DMS153 treated with DMSO at 0.1 percent for 48 hours (cell line): Measurements from ENCODE around the gene PHEX.

ENCODE experiments used
- DNase-seq: peaks from one replicate; lab custom pipeline; 2025; ENCODE audit not compliant: unreplicated experiment; lab: John Stamatoyannopoulos, UW

The PHEX gene

GRCh38 chrX:22032084-22032483, at the start of gene PHEX:
TSS of gene PHEX (plus strand) at chrX:22032325. CDS start at chrX:22033006, 681 bp downstream.
- no peak for DNase-seq

GRCh38 chrX:21985332-21985777, 46.8 kb upstream of the PHEX start:
- peak; percentile 27 for DNase-seq

GRCh38 chrX:21986596-21986995, 45.5 kb upstream of the PHEX start:
- DNase-seq = no peak

- no peak for DNase-seq
Observed at GRCh38 chrX:21989384-21989783, 42.7 kb upstream of the PHEX start.

GRCh38 chrX:21990832-21991231, 41.3 kb upstream of the PHEX start:
- DNase-seq = no peak

- no peak for DNase-seq
Observed at GRCh38 chrX:21991504-21991903, 40.6 kb upstream of the PHEX start.

- DNase-seq = no peak
Observed at GRCh38 chrX:21993265-21993664, 38.9 kb upstream of the PHEX start.

GRCh38 chrX:21996872-21997455, 35.2 kb upstream of the PHEX start:
- no peak for DNase-seq

GRCh38 chrX:21998037-21998436, 34.1 kb upstream of the PHEX start:
- no peak for DNase-seq

- no peak for DNase-seq
Observed at GRCh38 chrX:22004866-22005265, 27.3 kb upstream of the PHEX start.

GRCh38 chrX:22012051-22012450, 20.1 kb upstream of the PHEX start:
- no peak for DNase-seq

GRCh38 chrX:22012931-22013330, 19.2 kb upstream of the PHEX start:
- no peak for DNase-seq

GRCh38 chrX:22015139-22015750, 16.9 kb upstream of the PHEX start:
- no peak for DNase-seq

- DNase-seq = no peak
Observed at GRCh38 chrX:22021751-22022324, 10.3 kb upstream of the PHEX start.

- no peak for DNase-seq
Observed at GRCh38 chrX:22024577-22024976, 7.5 kb upstream of the PHEX start.

- DNase-seq = no peak
Observed at GRCh38 chrX:22025751-22026150, 6.4 kb upstream of the PHEX start.

GRCh38 chrX:22026731-22027130, 5.4 kb upstream of the PHEX start:
- DNase-seq = no peak

GRCh38 chrX:22032506-22032905, 381 bp downstream of the PHEX start:
- no peak for DNase-seq

GRCh38 chrX:22033818-22034217, 1.7 kb downstream of the PHEX start:
- no peak for DNase-seq

GRCh38 chrX:22035236-22035635, 3.1 kb downstream of the PHEX start:
- DNase-seq = no peak

GRCh38 chrX:22037225-22037624, 5.1 kb downstream of the PHEX start:
- DNase-seq = no peak

- no peak for DNase-seq
Observed at GRCh38 chrX:22037911-22038537, 5.9 kb downstream of the PHEX start.
